Omental fat pad (tissue), 4 donors: ENCODE data around the gene JCAD. TPM values are rescaled to one million over a fixed set of nuclear protein-coding genes. Genes with fewer than 3 reads are reported as not detected.

ENCODE experiments used
- ATAC-seq: fragments of 150-250 bp; one replicate; pipeline ENCODE4 v1.9.1; 2016; ENCODE audit warnings: mild to moderate bottlenecking, moderate library complexity; ENCODE audit not compliant: low FRiP score
- DNase-seq: peaks from one replicate; pipeline ENCODE4 v3.0.0-alpha.2; 2019; ENCODE audit warnings: low spot score
- CTCF ChIP-seq, 3 donors: fragments of 450-650 bp; IDR thresholded peaks; one replicate each; pipeline ENCODE4 v1.5.1; 2016 to 2017; ENCODE audit warnings: antibody characterized with exemption in 3 of 3, mild to moderate bottlenecking in 3 of 3, moderate library complexity in 2 of 3
- total RNA-seq, 4 donors: library from RNA; depleted of rRNA; stranded (reverse); fragments of >200 nt; gene quantifications; one replicate each; pipeline ENCODE4 v1.1.0, GENCODE V29; 2016

JCAD gene
- total RNA-seq, 4 donors from 2014 or later: 14.6 to 71.4 (median 19.7) TPM

- no peak for DNase-seq
- TF ChIP-seq CTCF (IDR thresholded peaks at IDR 0.05): no peak
- ATAC-seq: no peak
Observed at GRCh38 chr10:30018496-30018895, 40.9 kb downstream of the JCAD start.

- no peak for ATAC-seq
- TF ChIP-seq CTCF (IDR thresholded peaks at IDR 0.05): no peak
- no peak for DNase-seq
Observed at GRCh38 chr10:30017966-30018365, 41.4 kb downstream of the JCAD start.

- TF ChIP-seq CTCF (IDR thresholded peaks at IDR 0.05): no peak
- ATAC-seq: no peak
- no peak for DNase-seq
Observed at GRCh38 chr10:30017556-30017955, 41.8 kb downstream of the JCAD start.

GRCh38 chr10:30014511-30014910 lies 44.9 kb downstream of the JCAD start:
- ATAC-seq: no peak
- TF ChIP-seq CTCF (IDR thresholded peaks at IDR 0.05): no peak
- no peak for DNase-seq

- DNase-seq (no peak), ATAC-seq (no peak)
- no peak for TF ChIP-seq CTCF (IDR thresholded peaks at IDR 0.05)
Observed at GRCh38 chr10:30013757-30014156, 45.6 kb downstream of the JCAD start.

GRCh38 chr10:30011956-30012647 lies 47.3 kb downstream of the JCAD start:
- ATAC-seq (no peak), DNase-seq (no peak)
- no peak for TF ChIP-seq CTCF (IDR thresholded peaks at IDR 0.05)

- no peak for DNase-seq
- no peak for TF ChIP-seq CTCF (IDR thresholded peaks at IDR 0.05)
- no peak for ATAC-seq
Observed at GRCh38 chr10:30011396-30011795, 48.0 kb downstream of the JCAD start.
